ENCODE data around the gene NCBP1.
A peak's percentile ranks its signal among the peaks of the same experiment; 100 is the strongest.

The NCBP1 gene

DNA sequence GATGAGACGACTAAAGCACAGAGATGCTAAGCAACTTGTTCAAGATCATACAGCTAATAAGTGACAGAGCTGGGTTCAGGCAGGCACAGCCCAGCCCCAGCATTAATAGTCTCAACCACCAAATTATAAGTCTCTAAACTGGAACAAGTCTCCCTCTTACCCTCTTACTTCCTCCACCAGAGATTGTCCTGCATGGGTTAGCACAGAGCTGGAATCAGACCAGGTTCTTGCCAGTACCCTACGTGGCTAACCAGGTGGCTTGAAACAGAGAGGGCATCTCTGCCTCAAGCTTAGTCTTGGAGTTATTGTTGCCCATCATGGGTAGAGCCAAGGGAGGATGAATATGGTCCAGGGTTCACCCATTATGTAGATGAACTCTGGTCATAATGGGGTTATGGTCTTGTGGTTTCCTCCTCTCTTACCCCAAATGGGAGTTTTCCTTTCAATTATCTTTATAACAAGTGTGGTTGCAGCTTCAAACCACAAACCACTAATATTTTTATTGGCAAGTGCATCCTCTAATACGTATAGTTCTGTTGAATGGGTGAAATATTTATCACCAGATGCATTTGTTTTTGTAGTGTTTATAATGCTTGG is 71.8 kb downstream of the NCBP1 start:
- DNase-seq (ENCODE audit: insufficient read length, low spot score) (no peak), FAIRE-seq (no peak)
- TF ChIP-seq, protein P1, sequence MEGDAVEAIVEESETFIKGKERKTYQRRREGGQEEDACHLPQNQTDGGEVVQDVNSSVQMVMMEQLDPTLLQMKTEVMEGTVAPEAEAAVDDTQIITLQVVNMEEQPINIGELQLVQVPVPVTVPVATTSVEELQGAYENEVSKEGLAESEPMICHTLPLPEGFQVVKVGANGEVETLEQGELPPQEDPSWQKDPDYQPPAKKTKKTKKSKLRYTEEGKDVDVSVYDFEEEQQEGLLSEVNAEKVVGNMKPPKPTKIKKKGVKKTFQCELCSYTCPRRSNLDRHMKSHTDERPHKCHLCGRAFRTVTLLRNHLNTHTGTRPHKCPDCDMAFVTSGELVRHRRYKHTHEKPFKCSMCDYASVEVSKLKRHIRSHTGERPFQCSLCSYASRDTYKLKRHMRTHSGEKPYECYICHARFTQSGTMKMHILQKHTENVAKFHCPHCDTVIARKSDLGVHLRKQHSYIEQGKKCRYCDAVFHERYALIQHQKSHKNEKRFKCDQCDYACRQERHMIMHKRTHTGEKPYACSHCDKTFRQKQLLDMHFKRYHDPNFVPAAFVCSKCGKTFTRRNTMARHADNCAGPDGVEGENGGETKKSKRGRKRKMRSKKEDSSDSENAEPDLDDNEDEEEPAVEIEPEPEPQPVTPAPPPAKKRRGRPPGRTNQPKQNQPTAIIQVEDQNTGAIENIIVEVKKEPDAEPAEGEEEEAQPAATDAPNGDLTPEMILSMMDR (IDR thresholded peaks at IDR 0.05; ENCODE audit: insufficient read depth, missing control alignments), result no peak

DNA sequence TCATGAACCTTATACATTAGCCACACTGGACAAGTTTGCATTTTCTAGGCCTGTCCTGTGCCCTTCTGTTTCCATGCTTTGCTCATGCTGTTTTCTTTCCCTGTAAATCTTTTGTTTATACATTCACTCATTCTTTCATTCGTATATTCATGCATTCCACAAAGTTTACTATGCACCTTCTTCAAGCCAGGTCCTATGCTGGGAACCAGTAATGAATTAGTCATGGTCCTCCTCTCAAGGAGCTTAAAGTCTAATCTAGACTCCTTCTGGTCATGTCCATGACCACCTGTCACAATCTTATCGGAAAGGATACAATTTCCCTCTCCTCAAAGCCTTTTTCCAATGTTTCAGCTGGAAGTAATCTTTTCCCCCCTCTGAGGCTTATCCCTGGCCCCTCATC is 72.6 kb downstream of the NCBP1 start:
- FAIRE-seq (no peak), DNase-seq (ENCODE audit: insufficient read length, low spot score) (no peak)
- TF ChIP-seq, protein P1 (IDR thresholded peaks at IDR 0.05; ENCODE audit: insufficient read depth, missing control alignments), result no peak

DNA sequence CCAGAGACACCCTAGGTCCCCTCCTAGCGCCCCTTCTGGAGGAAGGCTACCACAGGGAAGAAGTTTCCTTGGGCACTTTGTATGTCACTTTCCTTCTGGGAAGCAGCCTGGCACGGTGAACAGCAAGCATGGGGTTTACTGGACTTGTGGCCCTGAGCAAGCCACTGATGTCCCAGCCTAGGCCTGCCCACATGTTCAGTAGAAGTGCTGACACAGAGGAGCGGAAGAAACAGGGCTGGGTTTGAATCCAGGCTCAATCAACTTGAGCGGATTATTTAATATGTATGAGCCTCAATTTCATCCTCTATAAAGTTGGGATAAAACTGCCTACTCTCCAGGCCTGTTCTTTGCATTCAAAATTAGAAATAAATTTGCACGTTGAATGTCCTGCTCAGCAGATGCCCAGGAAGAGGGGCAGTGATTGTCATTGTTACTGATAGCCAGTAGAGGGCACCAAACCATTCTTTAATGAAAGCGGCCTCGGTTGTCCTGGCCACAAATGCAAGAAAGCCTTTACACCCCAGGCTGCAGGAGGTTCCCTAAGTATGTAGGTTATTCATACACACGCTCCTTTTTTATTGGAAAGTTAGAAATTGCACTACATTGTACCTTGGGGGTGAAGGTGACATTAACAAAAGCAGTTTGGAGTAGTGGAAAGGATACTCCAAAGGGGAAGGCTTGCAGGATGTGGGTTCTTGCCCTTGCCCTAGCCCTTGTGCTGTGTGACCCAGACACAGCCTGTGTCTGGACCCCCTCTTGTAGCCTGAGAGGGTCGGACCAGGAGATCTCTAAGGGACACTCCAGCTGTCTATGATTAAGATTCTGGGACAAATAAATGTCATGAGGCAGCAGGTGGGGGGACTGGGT is 77.0 kb downstream of the NCBP1 start:
- FAIRE-seq (peak; percentile 11), DNase-seq (ENCODE audit: insufficient read length, low spot score) (peak; percentile 63)
- TF ChIP-seq, protein P1 (IDR thresholded peaks at IDR 0.05; ENCODE audit: insufficient read depth, missing control alignments), result peak; percentile 87

DNA sequence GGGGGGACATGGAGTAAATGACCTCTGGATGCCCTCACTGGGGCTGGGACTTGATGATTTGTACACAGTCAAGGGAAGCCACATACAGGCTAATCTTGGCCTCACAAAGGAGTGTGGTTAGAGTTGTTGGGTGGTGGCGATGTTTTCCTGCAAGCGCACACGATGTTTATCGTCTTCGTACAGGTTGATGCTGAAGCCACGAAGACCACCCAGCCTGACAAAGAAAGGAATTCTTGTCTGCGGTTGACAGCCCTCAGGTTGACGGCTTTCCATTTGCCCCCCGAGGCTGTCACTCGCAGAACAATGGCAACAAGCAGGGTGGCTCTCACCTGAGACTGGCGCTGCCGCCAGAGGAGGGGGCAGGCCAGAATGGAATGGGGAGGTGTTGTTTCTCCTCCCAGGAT is 77.6 kb downstream of the NCBP1 start:
- DNase-seq (ENCODE audit: insufficient read length, low spot score) (no peak), FAIRE-seq (no peak)
- TF ChIP-seq, protein P1 (IDR thresholded peaks at IDR 0.05; ENCODE audit: insufficient read depth, missing control alignments), result no peak

DNA sequence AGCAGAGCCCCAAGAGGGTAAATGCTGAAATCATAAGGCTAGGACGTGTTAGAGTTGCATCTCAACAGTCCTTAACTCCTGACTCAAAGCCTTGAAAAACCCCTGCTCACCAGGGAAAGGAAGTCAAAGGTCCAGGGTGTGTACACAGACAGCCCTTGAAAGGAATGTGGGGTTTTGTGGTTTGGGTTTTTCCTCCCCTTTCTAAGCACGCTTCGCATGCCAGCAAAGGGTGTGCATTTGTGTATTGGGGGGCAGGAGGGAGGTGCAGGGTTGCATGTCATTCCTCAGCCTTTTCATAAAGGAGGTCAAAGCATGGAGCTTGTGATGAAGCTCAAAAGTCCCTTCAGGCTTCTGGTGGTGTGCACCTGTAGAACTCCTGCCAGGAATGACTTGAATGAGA is 80.8 kb downstream of the NCBP1 start:
- FAIRE-seq, result no peak
- no peak for DNase-seq (ENCODE audit: insufficient read length, low spot score)
- TF ChIP-seq, protein P1 (IDR thresholded peaks at IDR 0.05; ENCODE audit: insufficient read depth, missing control alignments), result no peak

DNA sequence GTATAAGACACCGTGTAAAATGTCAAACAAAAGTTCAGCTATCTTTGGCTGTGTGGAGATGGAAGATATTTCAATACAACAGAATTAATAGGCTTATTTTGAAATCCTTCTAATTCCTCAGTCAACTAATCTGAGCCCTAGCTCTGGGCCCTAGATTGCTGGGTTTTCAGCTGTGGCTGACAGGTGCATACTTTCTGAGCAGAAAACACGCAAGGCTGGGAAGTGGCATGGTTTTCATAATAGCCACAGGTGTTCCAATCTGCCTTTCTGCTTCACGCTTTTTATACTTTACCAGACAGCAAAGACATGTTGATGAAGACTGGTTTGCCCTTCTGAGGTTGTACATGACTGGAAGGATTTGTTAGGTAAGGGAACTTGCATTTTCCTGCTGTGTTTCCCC is 84.2 kb downstream of the NCBP1 start:
- FAIRE-seq, result peak; percentile 32
- no peak for DNase-seq (ENCODE audit: insufficient read length, low spot score)
- TF ChIP-seq, protein P1 (IDR thresholded peaks at IDR 0.05; ENCODE audit: insufficient read depth, missing control alignments), result no peak

DNA sequence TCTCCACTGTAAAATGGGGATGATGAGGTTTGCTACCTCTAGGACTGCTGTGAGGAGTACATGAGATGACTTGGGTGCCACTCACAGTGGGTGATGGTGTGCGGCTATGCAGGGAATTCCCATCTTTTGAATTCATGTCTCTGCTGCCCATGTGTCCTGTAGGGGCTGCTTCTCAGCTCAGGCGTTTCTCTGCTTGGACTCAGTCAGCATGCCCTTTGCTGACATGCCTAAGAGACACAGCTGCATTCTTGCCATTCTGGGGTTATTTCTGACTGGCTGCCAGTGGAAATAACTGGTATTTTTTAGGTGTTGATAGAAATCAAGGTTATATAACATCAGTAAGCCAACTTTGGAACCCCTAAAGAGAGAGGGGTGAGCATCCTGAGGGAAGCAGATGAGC is 87.8 kb downstream of the NCBP1 start:
- no peak for FAIRE-seq
- no peak for DNase-seq (ENCODE audit: insufficient read length, low spot score)

More for the DNA sequence above, 87.8 kb downstream of the NCBP1 start:
- TF ChIP-seq, protein P1 (IDR thresholded peaks at IDR 0.05; ENCODE audit: insufficient read depth, missing control alignments), result no peak

All from D721Med (cell line).